ENCODE measurements around the gene UST. TPM values are rescaled to one million over a fixed set of nuclear protein-coding genes. Genes with fewer than 3 reads are reported as not detected.
A peak's percentile ranks its signal among the peaks of the same experiment; 100 is the strongest.

UST gene
- polyA plus RNA-seq, 1 experiment, result 21.4 TPM

GRCh38 chr6:149016716-149017115 lies 269.9 kb downstream of the UST start:
- ChIA-PET POLR2A (no interaction called here), CTCF (no interaction called here)
- no peaks in the 10 kb centered on the region for H3K27me3 ChIP-seq (ENCODE audit: control insufficient read depth, insufficient read depth, low read length)
- H3K4me3 ChIP-seq (ENCODE audit: low read depth, low read length), result no peak overlapping the region
- no peaks in the 10 kb centered on the region for H3K9me3 ChIP-seq (ENCODE audit: control insufficient read depth, insufficient read depth, low read length)
- no peak overlapping the region for H3K27ac ChIP-seq (ENCODE audit: low read depth, low read length)
- TF ChIP-seq CTCF (IDR thresholded peaks at IDR 0.05; ENCODE audit: low read depth, low read length), result no peak
- DNase-seq (ENCODE audit: low read depth, low spot score), result no peak

- H3K27me3 ChIP-seq (ENCODE audit: control insufficient read depth, insufficient read depth, low read length), result no peaks in the 10 kb centered on the region
- no peak overlapping the region for H3K27ac ChIP-seq (ENCODE audit: low read depth, low read length)
- peaks cover 2% of the 10 kb centered on the region; the same call in 1 of the 2 replicates for H3K9me3 ChIP-seq (ENCODE audit: control insufficient read depth, insufficient read depth, low read length)
- ChIA-PET CTCF (interaction anchor here (1.9 kb wide), 1 partner anchor 497 kb away, joined by 5 read pairs; no protein-coding TSS in a partner anchor), POLR2A (no interaction called here)
- TF ChIP-seq CTCF (IDR thresholded peaks at IDR 0.05; ENCODE audit: low read depth, low read length), result no peak
- no peak for DNase-seq (ENCODE audit: low read depth, low spot score)
- no peak overlapping the region for H3K4me3 ChIP-seq (ENCODE audit: low read depth, low read length)
Measured at GRCh38 chr6:149020319-149020718, 273.5 kb downstream of the UST start.

- no peak for TF ChIP-seq CTCF (IDR thresholded peaks at IDR 0.05; ENCODE audit: low read depth, low read length)
- Histone ChIP-seq H3K27me3 (ENCODE audit: control insufficient read depth, insufficient read depth, low read length) (no peaks in the 10 kb centered on the region), H3K4me3 (ENCODE audit: low read depth, low read length) (no peak overlapping the region), H3K27ac (ENCODE audit: low read depth, low read length) (no peak overlapping the region), H3K9me3 (ENCODE audit: control insufficient read depth, insufficient read depth, low read length) (peaks cover 2% of the 10 kb centered on the region; the same call in 1 of the 2 replicates)
- POLR2A ChIA-PET, result no interaction called here
- CTCF ChIA-PET, result interaction anchor here (1.0 to 10.9 kb wide), 5 partner anchors 50 to 493 kb away, joined by 3 to 132 read pairs (median 69); no protein-coding TSS in a partner anchor
- no peak for DNase-seq (ENCODE audit: low read depth, low spot score)
Measured at GRCh38 chr6:149024361-149024760, 277.5 kb downstream of the UST start.

- Histone ChIP-seq H3K9me3 (ENCODE audit: control insufficient read depth, insufficient read depth, low read length) (peaks cover 2% of the 10 kb centered on the region; the same call in 1 of the 2 replicates), H3K27ac (ENCODE audit: low read depth, low read length) (no peak overlapping the region), H3K4me3 (ENCODE audit: low read depth, low read length) (no peak overlapping the region), H3K27me3 (ENCODE audit: control insufficient read depth, insufficient read depth, low read length) (no peaks in the 10 kb centered on the region)
- ChIA-PET POLR2A (interaction anchor here (0.5 kb wide), 1 partner anchor 265 kb away, joined by 3 read pairs; no protein-coding TSS in a partner anchor), CTCF (interaction anchor here (1.0 to 10.9 kb wide), 6 partner anchors 51 to 492 kb away, joined by 3 to 132 read pairs (median 37); no protein-coding TSS in a partner anchor)
- no peak for DNase-seq (ENCODE audit: low read depth, low spot score)
- TF ChIP-seq CTCF (IDR thresholded peaks at IDR 0.05; ENCODE audit: low read depth, low read length), result no peak
Measured at GRCh38 chr6:149025061-149025460, 278.2 kb downstream of the UST start.

- TF ChIP-seq CTCF (IDR thresholded peaks at IDR 0.05; ENCODE audit: low read depth, low read length), result peak; percentile 78
- H3K4me3 ChIP-seq (ENCODE audit: low read depth, low read length), result no peak overlapping the region
- peak; percentile 92 for DNase-seq (ENCODE audit: low read depth, low spot score)
- ChIA-PET POLR2A (interaction anchor here (0.6 to 0.7 kb wide), 2 partner anchors 252 to 668 kb away, joined by 3 to 5 read pairs; no protein-coding TSS in a partner anchor), CTCF (interaction anchor here (0.6 to 10.9 kb wide), 29 partner anchors 8 to 616 kb away, joined by 3 to 132 read pairs (median 4); no protein-coding TSS in a partner anchor)
- H3K27ac ChIP-seq (ENCODE audit: low read depth, low read length), result no peak overlapping the region
- peaks cover 2% of the 10 kb centered on the region; the same call in 1 of the 2 replicates for H3K9me3 ChIP-seq (ENCODE audit: control insufficient read depth, insufficient read depth, low read length)
- H3K27me3 ChIP-seq (ENCODE audit: control insufficient read depth, insufficient read depth, low read length), result no peaks in the 10 kb centered on the region
Measured at GRCh38 chr6:149026530-149026942, 279.7 kb downstream of the UST start.

Measured in AG04450 (cell line).